ENCODE results near the gene SETD9.

The SETD9 gene

GRCh38 chr5:56934325-56934724 lies 24.9 kb downstream of the SETD9 start:
- DNase-seq (ENCODE audit: low read depth in 2 of 3, low spot score in 1 of 3) = no peak

GRCh38 chr5:56938858-56939257 lies 29.5 kb downstream of the SETD9 start:
- DNase-seq (ENCODE audit: low read depth in 2 of 3, low spot score in 1 of 3) = no peak

- DNase-seq (ENCODE audit: low read depth in 2 of 3, low spot score in 1 of 3) = no peak
Observed at GRCh38 chr5:56941981-56942380, 32.6 kb downstream of the SETD9 start.

- DNase-seq (ENCODE audit: low read depth in 2 of 3, low spot score in 1 of 3) = no peak
Observed at GRCh38 chr5:56947052-56947451, 37.7 kb downstream of the SETD9 start.

- DNase-seq (ENCODE audit: low read depth in 2 of 3, low spot score in 1 of 3) = peak; percentile 18 to 40 (median 22)
Observed at GRCh38 chr5:56950626-56951125, 41.3 kb downstream of the SETD9 start.

- peak in 2 of 3 donors; percentile 0 to 8 for DNase-seq (ENCODE audit: low read depth in 2 of 3, low spot score in 1 of 3)
Observed at GRCh38 chr5:56951126-56951945, 41.9 kb downstream of the SETD9 start.

GRCh38 chr5:56951946-56952691 lies 42.7 kb downstream of the SETD9 start, which contains the start of gene MIER3:
TSS of gene MIER3 (minus strand) at chr5:56952123. CDS start at chr5:56952102, 21 bp downstream.
- peak; percentile 59 to 79 (median 62) for DNase-seq (ENCODE audit: low read depth in 2 of 3, low spot score in 1 of 3)

- no peak for DNase-seq (ENCODE audit: low read depth in 2 of 3, low spot score in 1 of 3)
Observed at GRCh38 chr5:56954262-56954661, 44.9 kb downstream of the SETD9 start.

GRCh38 chr5:56958595-56958994 lies 49.2 kb downstream of the SETD9 start:
- DNase-seq (ENCODE audit: low read depth in 2 of 3, low spot score in 1 of 3) = no peak

- no peak for DNase-seq (ENCODE audit: low read depth in 2 of 3, low spot score in 1 of 3)
Observed at GRCh38 chr5:56959326-56959725, 49.9 kb downstream of the SETD9 start.

- DNase-seq (ENCODE audit: low read depth in 2 of 3, low spot score in 1 of 3) = no peak
Observed at GRCh38 chr5:56961746-56962145, 52.4 kb downstream of the SETD9 start.

- DNase-seq (ENCODE audit: low read depth in 2 of 3, low spot score in 1 of 3) = no peak
Observed at GRCh38 chr5:56962286-56962685, 52.9 kb downstream of the SETD9 start.

- no peak for DNase-seq (ENCODE audit: low read depth in 2 of 3, low spot score in 1 of 3)
Observed at GRCh38 chr5:56963246-56963645, 53.9 kb downstream of the SETD9 start.

- no peak for DNase-seq (ENCODE audit: low read depth in 2 of 3, low spot score in 1 of 3)
Observed at GRCh38 chr5:56964173-56964572, 54.8 kb downstream of the SETD9 start.
